ENCODE measurements around the gene ATXN10. TPM values are rescaled to one million over a fixed set of nuclear protein-coding genes. Genes with fewer than 3 reads are reported as not detected.

The ATXN10 gene
- total RNA-seq, 1 experiment from 2014 or later, result 210 TPM

- H2AFZ ChIP-seq (ENCODE audit: low read length), result no peak overlapping the region
- no peak overlapping the region for H3K9ac ChIP-seq (ENCODE audit: low read length)
- H3K36me3 ChIP-seq (ENCODE audit: insufficient read depth, low read length), result no peaks in the 10 kb centered on the region
- DNase-seq, result no peak
- H3K9me3 ChIP-seq (ENCODE audit: low read length), result no peaks in the 10 kb centered on the region
- no peak overlapping the region for H3K4me2 ChIP-seq (ENCODE audit: low read depth, low read length, poor library complexity, severe bottlenecking)
- no peaks in the 10 kb centered on the region for H3K27me3 ChIP-seq (ENCODE audit: low read length)
- H4K20me1 ChIP-seq (ENCODE audit: insufficient read depth, low read depth, low read length), result no peaks in the 10 kb centered on the region
- no peak overlapping the region for H3K27ac ChIP-seq (ENCODE audit: low read length)
- peaks cover 5% of the 10 kb centered on the region; the same call in 1 of the 2 replicates for H3K4me1 ChIP-seq (ENCODE audit: low read length)
- no peak overlapping the region for H3K4me3 ChIP-seq (ENCODE audit: low read length)
- H3K79me2 ChIP-seq (ENCODE audit: low read length), result no peaks in the 10 kb centered on the region
- no peaks in the 10 kb centered on the region for H3K9me2 ChIP-seq (replicated peaks; ENCODE audit: insufficient read depth, low read length)
These were observed 207.4 kb downstream of the ATXN10 start for GRCh38 chr22:45878901-45879551.

- Histone ChIP-seq H3K27ac (ENCODE audit: low read length) (no peak overlapping the region), H3K36me3 (ENCODE audit: insufficient read depth, low read length) (no peaks in the 10 kb centered on the region), H3K79me2 (ENCODE audit: low read length) (no peaks in the 10 kb centered on the region), H3K4me1 (ENCODE audit: low read length) (peaks cover 5% of the 10 kb centered on the region; the same call in 1 of the 2 replicates), H2AFZ (ENCODE audit: low read length) (no peak overlapping the region), H3K27me3 (ENCODE audit: low read length) (no peaks in the 10 kb centered on the region), H3K9ac (ENCODE audit: low read length) (no peak overlapping the region), H3K4me2 (ENCODE audit: low read depth, low read length, poor library complexity, severe bottlenecking) (no peak overlapping the region), H3K9me3 (ENCODE audit: low read length) (no peaks in the 10 kb centered on the region), H4K20me1 (ENCODE audit: insufficient read depth, low read depth, low read length) (no peaks in the 10 kb centered on the region), H3K9me2 (replicated peaks; ENCODE audit: insufficient read depth, low read length) (no peaks in the 10 kb centered on the region), H3K4me3 (ENCODE audit: low read length) (no peak overlapping the region)
- DNase-seq, result no peak
These were observed 207.9 kb downstream of the ATXN10 start for GRCh38 chr22:45879552-45879949.

- Histone ChIP-seq H3K9me2 (replicated peaks; ENCODE audit: insufficient read depth, low read length) (no peaks in the 10 kb centered on the region), H3K27ac (ENCODE audit: low read length) (no peak overlapping the region), H3K9me3 (ENCODE audit: low read length) (no peaks in the 10 kb centered on the region), H2AFZ (ENCODE audit: low read length) (no peak overlapping the region), H3K79me2 (ENCODE audit: low read length) (no peaks in the 10 kb centered on the region), H3K36me3 (ENCODE audit: insufficient read depth, low read length) (no peaks in the 10 kb centered on the region), H3K4me1 (ENCODE audit: low read length) (peaks cover 5% of the 10 kb centered on the region; the same call in 1 of the 2 replicates), H3K4me2 (ENCODE audit: low read depth, low read length, poor library complexity, severe bottlenecking) (no peak overlapping the region), H4K20me1 (ENCODE audit: insufficient read depth, low read depth, low read length) (no peaks in the 10 kb centered on the region), H3K4me3 (ENCODE audit: low read length) (no peak overlapping the region), H3K27me3 (ENCODE audit: low read length) (no peaks in the 10 kb centered on the region), H3K9ac (ENCODE audit: low read length) (no peak overlapping the region)
- DNase-seq, result no peak
These were observed 208.6 kb downstream of the ATXN10 start for GRCh38 chr22:45880091-45880715.

GRCh38 chr22:45880716-45881523 is 209.3 kb downstream of the ATXN10 start:
- Histone ChIP-seq H3K4me2 (ENCODE audit: low read depth, low read length, poor library complexity, severe bottlenecking) (no peak overlapping the region), H3K79me2 (ENCODE audit: low read length) (no peaks in the 10 kb centered on the region), H3K27me3 (ENCODE audit: low read length) (no peaks in the 10 kb centered on the region), H3K4me1 (ENCODE audit: low read length) (peaks cover 5% of the 10 kb centered on the region; the same call in 1 of the 2 replicates), H2AFZ (ENCODE audit: low read length) (no peak overlapping the region), H3K9me2 (replicated peaks; ENCODE audit: insufficient read depth, low read length) (no peaks in the 10 kb centered on the region), H3K4me3 (ENCODE audit: low read length) (no peak overlapping the region), H3K36me3 (ENCODE audit: insufficient read depth, low read length) (no peaks in the 10 kb centered on the region), H3K9me3 (ENCODE audit: low read length) (no peaks in the 10 kb centered on the region), H4K20me1 (ENCODE audit: insufficient read depth, low read depth, low read length) (no peaks in the 10 kb centered on the region), H3K9ac (ENCODE audit: low read length) (no peak overlapping the region), H3K27ac (ENCODE audit: low read length) (no peak overlapping the region)
- DNase-seq, result no peak

GRCh38 chr22:45881524-45881875 is 209.9 kb downstream of the ATXN10 start:
- no peak overlapping the region for H3K9ac ChIP-seq (ENCODE audit: low read length)
- H3K27ac ChIP-seq (ENCODE audit: low read length), result no peak overlapping the region
- H3K79me2 ChIP-seq (ENCODE audit: low read length), result no peaks in the 10 kb centered on the region
- H3K27me3 ChIP-seq (ENCODE audit: low read length), result no peaks in the 10 kb centered on the region
- H3K4me1 ChIP-seq (ENCODE audit: low read length), result peaks cover 5% of the 10 kb centered on the region; the same call in 1 of the 2 replicates
- no peak overlapping the region for H2AFZ ChIP-seq (ENCODE audit: low read length)
- DNase-seq, result no peak
- no peaks in the 10 kb centered on the region for H3K9me3 ChIP-seq (ENCODE audit: low read length)
- H3K9me2 ChIP-seq (replicated peaks; ENCODE audit: insufficient read depth, low read length), result no peaks in the 10 kb centered on the region
- H3K4me2 ChIP-seq (ENCODE audit: low read depth, low read length, poor library complexity, severe bottlenecking), result no peak overlapping the region
- H3K4me3 ChIP-seq (ENCODE audit: low read length), result no peak overlapping the region
- no peaks in the 10 kb centered on the region for H4K20me1 ChIP-seq (ENCODE audit: insufficient read depth, low read depth, low read length)
- no peaks in the 10 kb centered on the region for H3K36me3 ChIP-seq (ENCODE audit: insufficient read depth, low read length)

- no peak overlapping the region for H3K4me2 ChIP-seq (ENCODE audit: low read depth, low read length, poor library complexity, severe bottlenecking)
- H3K27ac ChIP-seq (ENCODE audit: low read length), result no peak overlapping the region
- H3K9ac ChIP-seq (ENCODE audit: low read length), result no peak overlapping the region
- H3K9me3 ChIP-seq (ENCODE audit: low read length), result no peaks in the 10 kb centered on the region
- H3K4me3 ChIP-seq (ENCODE audit: low read length), result no peak overlapping the region
- H2AFZ ChIP-seq (ENCODE audit: low read length), result no peak overlapping the region
- H3K27me3 ChIP-seq (ENCODE audit: low read length), result no peaks in the 10 kb centered on the region
- no peaks in the 10 kb centered on the region for H4K20me1 ChIP-seq (ENCODE audit: insufficient read depth, low read depth, low read length)
- DNase-seq, result no peak
- no peaks in the 10 kb centered on the region for H3K79me2 ChIP-seq (ENCODE audit: low read length)
- H3K9me2 ChIP-seq (replicated peaks; ENCODE audit: insufficient read depth, low read length), result no peaks in the 10 kb centered on the region
- H3K36me3 ChIP-seq (ENCODE audit: insufficient read depth, low read length), result no peaks in the 10 kb centered on the region
- H3K4me1 ChIP-seq (ENCODE audit: low read length), result no peaks in the 10 kb centered on the region
These were observed 211.5 kb downstream of the ATXN10 start for GRCh38 chr22:45882881-45883810.

- Histone ChIP-seq H3K36me3 (ENCODE audit: insufficient read depth, low read length) (no peaks in the 10 kb centered on the region), H4K20me1 (ENCODE audit: insufficient read depth, low read depth, low read length) (no peaks in the 10 kb centered on the region), H3K9me2 (replicated peaks; ENCODE audit: insufficient read depth, low read length) (no peaks in the 10 kb centered on the region), H3K4me2 (ENCODE audit: low read depth, low read length, poor library complexity, severe bottlenecking) (no peak overlapping the region), H3K27me3 (ENCODE audit: low read length) (no peaks in the 10 kb centered on the region), H3K4me3 (ENCODE audit: low read length) (no peak overlapping the region), H3K27ac (ENCODE audit: low read length) (no peak overlapping the region), H3K4me1 (ENCODE audit: low read length) (no peaks in the 10 kb centered on the region), H3K9ac (ENCODE audit: low read length) (no peak overlapping the region), H2AFZ (ENCODE audit: low read length) (no peak overlapping the region), H3K9me3 (ENCODE audit: low read length) (no peaks in the 10 kb centered on the region), H3K79me2 (ENCODE audit: low read length) (no peaks in the 10 kb centered on the region)
- no peak for DNase-seq
These were observed 212.2 kb downstream of the ATXN10 start for GRCh38 chr22:45883811-45884170.
